K562 (cell line): ENCODE data around the gene SLC35B4. TPM values are rescaled to one million over a fixed set of nuclear protein-coding genes. Genes with fewer than 3 reads are reported as not detected.
A peak's percentile ranks its signal among the peaks of the same experiment; 100 is the strongest.

Source experiments
- BRCA1 ChIP-seq, 2 experiments: fragments of 450-650 bp in 1 of 2; sonication (generic) in 1 of 2; formaldehyde crosslinking in 1 of 2; IDR thresholded peaks; 2 replicates each; pipeline versions ENCODE4 v1.5.0 to v1.6.1; 2017 to 2020; ENCODE audit warnings: mild to moderate bottlenecking in 1 of 2, missing genetic modification reagents in 1 of 2
- C11orf30 ChIP-seq: fragments of 450-650 bp; IDR thresholded peaks from 2 replicates; pipeline ENCODE4 v1.6.1; 2016; ENCODE audit warnings: low read depth, mild to moderate bottlenecking
- CREBBP ChIP-seq: IDR thresholded peaks from one replicate; pipeline ENCODE4 v1.6.1; 2012; ENCODE audit warnings: low read depth, mild to moderate bottlenecking, control low read depth, inconsistent platforms, low read length
- CTBP1 ChIP-seq: fragments of 450-650 bp; IDR thresholded peaks from 2 replicates; pipeline ENCODE4 v1.6.1; 2016; ENCODE audit warnings: borderline replicate concordance
- HSF4 ChIP-seq: fragments of 250-450 bp; sonication (Bioruptor Pico); IDR thresholded peaks from 2 replicates; pipeline ENCODE4 v2.1.2; 2022; ENCODE audit warnings: mild to moderate bottlenecking, moderate library complexity, borderline replicate concordance
- KLF13 ChIP-seq: fragments of 450-650 bp; IDR thresholded peaks from 2 replicates; pipeline ENCODE4 v1.6.1; 2016; ENCODE audit warnings: missing genetic modification characterization, low read depth, mild to moderate bottlenecking, missing compliant biosample characterization, moderate library complexity, borderline replicate concordance
- LCOR ChIP-seq: sonication (generic); formaldehyde crosslinking; IDR thresholded peaks from 2 replicates; pipeline ENCODE4 v1.8.0; 2022; ENCODE audit warnings: mild to moderate bottlenecking, missing genetic modification reagents
- MCM2 ChIP-seq: fragments of 450-650 bp; IDR thresholded peaks from 2 replicates; pipeline ENCODE4 v1.6.1; 2017; ENCODE audit warnings: low read depth, mild to moderate bottlenecking
- NRF1 ChIP-seq, 2 experiments: fragments of 450-650 bp; IDR thresholded peaks in 1 of 2; conservative IDR thresholded peaks in 1 of 2; 2 replicates each; pipeline ENCODE4 v1.6.1; 2014; ENCODE audit warnings: mild to moderate bottlenecking in 2 of 2
- OTX1 ChIP-seq: fragments of 450-650 bp; formaldehyde crosslinking; IDR thresholded peaks from 2 replicates; pipeline ENCODE4 v1.4.0; 2022; ENCODE audit warnings: mild to moderate bottlenecking
- PHF20 ChIP-seq: fragments of 450-650 bp; IDR thresholded peaks from 2 replicates; pipeline ENCODE4 v1.6.1; 2018; ENCODE audit not compliant: partially characterized antibody
- PML ChIP-seq: IDR thresholded peaks from 2 replicates; pipeline ENCODE4 v1.6.1; 2012; ENCODE audit warnings: low read length, inconsistent platforms
- POLR3A ChIP-seq: IDR thresholded peaks from 2 replicates; pipeline ENCODE4 v1.6.1; 2011; ENCODE audit warnings: borderline replicate concordance, mild to moderate bottlenecking, moderate library complexity; ENCODE audit not compliant: insufficient read length, insufficient read depth; ENCODE audit errors: extremely low read depth
- RBBP5 ChIP-seq: fragments of 200-600 bp; sonication (generic); IDR thresholded peaks from 2 replicates; pipeline ENCODE4 v1.6.1; 2012; ENCODE audit warnings: borderline replicate concordance, mild to moderate bottlenecking, low read length, control low read depth, inconsistent platforms; ENCODE audit not compliant: insufficient read depth, poor library complexity, severe bottlenecking
- RNF219 ChIP-seq: fragments of 250-450 bp; sonication (Bioruptor Pico); IDR thresholded peaks from 2 replicates; pipeline ENCODE4 v1.5.0; 2022; ENCODE audit warnings: mild to moderate bottlenecking
- SMAD1 ChIP-seq: fragments of 150-350 bp; IDR thresholded peaks from 2 replicates; pipeline ENCODE4 v1.6.1; 2014; ENCODE audit warnings: low read length, low read depth; ENCODE audit not compliant: partially characterized antibody
- ZNF282 ChIP-seq: sonication (generic); formaldehyde crosslinking; IDR thresholded peaks from 2 replicates; pipeline ENCODE4 v1.8.1; 2023; ENCODE audit warnings: missing genetic modification reagents
- ZNF644 ChIP-seq: fragments of 200-800 bp; sonication (Bioruptor generic); IDR thresholded peaks from 2 replicates; pipeline ENCODE4 v1.6.1; 2016; ENCODE audit warnings: low read depth, missing genetic modification characterization, missing compliant biosample characterization
- ZNF75A ChIP-seq: fragments of 450-650 bp; formaldehyde crosslinking; IDR thresholded peaks from 2 replicates; pipeline ENCODE4 v1.4.0; 2020; ENCODE audit warnings: mild to moderate bottlenecking
- polyA plus RNA-seq, 8 experiments: library from polyadenylated mRNA; depleted of rRNA in 4 of 8; stranded (reverse) in 5 of 8; unstranded in 3 of 8; fragments of >200 nt; fragmentation: Nextera tagmentation in 2 of 8; fragmentation: Illumina TruSeq in 1 of 8; extraction: Ambion mirVana in 2 of 8; extraction: Trizol in 1 of 8; gene quantifications; 2 replicates each; pipeline versions ENCODE4 v1.2.1 to v1.2.3, GENCODE V29; 2011 to 2014; ENCODE audit warnings: inconsistent platforms in 1 of 8, missing spikeins in 1 of 8
- total RNA-seq, 7 experiments: library from RNA; depleted of rRNA in 6 of 7; stranded (reverse); fragments of >200 nt in 6 of 7; fragmentation: Illumina TruSeq in 2 of 7; extraction: Trizol in 2 of 7; gene quantifications; 2 replicates each; pipeline versions ENCODE4 v1.2.1 to v1.2.3, GENCODE V29; 2011 to 2021; ENCODE audit warnings: low replicate concordance in 1 of 7
- TF ChIP-seq, protein P1 (sequence below): fragments of 150-350 bp; IDR thresholded peaks from 2 replicates; pipeline ENCODE4 v1.6.1; 2014; ENCODE audit warnings: low read depth, mild to moderate bottlenecking, low read length, borderline replicate concordance

Gene SLC35B4
- total and polyA plus RNA-seq, 9 of the 15 experiments (the other 6 are each of a cell fraction or from before 2014, with no cell fraction given): 6.1 to 34.9 (median 17.6) TPM

GRCh38 chr7:134362587-134363483 is 46.1 kb upstream of the SLC35B4 start (continued):
- no peak for TF ChIP-seq ZNF282
- TF ChIP-seq ZNF644 (tag): peak; percentile 49
- TF ChIP-seq RBBP5: no peak
- TF ChIP-seq OTX1 (CRISPR knock-in tag): peak; percentile 42; the same call in 1 of the 2 replicates
- no peak for TF ChIP-seq LCOR (CRISPR knock-in tag)
- no peak for TF ChIP-seq POLR3A
- no peak for TF ChIP-seq MCM2
- TF ChIP-seq C11orf30: no peak
- TF ChIP-seq, protein P1, sequence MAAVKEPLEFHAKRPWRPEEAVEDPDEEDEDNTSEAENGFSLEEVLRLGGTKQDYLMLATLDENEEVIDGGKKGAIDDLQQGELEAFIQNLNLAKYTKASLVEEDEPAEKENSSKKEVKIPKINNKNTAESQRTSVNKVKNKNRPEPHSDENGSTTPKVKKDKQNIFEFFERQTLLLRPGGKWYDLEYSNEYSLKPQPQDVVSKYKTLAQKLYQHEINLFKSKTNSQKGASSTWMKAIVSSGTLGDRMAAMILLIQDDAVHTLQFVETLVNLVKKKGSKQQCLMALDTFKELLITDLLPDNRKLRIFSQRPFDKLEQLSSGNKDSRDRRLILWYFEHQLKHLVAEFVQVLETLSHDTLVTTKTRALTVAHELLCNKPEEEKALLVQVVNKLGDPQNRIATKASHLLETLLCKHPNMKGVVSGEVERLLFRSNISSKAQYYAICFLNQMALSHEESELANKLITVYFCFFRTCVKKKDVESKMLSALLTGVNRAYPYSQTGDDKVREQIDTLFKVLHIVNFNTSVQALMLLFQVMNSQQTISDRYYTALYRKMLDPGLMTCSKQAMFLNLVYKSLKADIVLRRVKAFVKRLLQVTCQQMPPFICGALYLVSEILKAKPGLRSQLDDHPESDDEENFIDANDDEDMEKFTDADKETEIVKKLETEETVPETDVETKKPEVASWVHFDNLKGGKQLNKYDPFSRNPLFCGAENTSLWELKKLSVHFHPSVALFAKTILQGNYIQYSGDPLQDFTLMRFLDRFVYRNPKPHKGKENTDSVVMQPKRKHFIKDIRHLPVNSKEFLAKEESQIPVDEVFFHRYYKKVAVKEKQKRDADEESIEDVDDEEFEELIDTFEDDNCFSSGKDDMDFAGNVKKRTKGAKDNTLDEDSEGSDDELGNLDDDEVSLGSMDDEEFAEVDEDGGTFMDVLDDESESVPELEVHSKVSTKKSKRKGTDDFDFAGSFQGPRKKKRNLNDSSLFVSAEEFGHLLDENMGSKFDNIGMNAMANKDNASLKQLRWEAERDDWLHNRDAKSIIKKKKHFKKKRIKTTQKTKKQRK: no peak
- no peak for TF ChIP-seq NRF1 (conservative IDR thresholded peaks at IDR 0.05 in 1 of 2, IDR thresholded peaks at IDR 0.05 in 1 of 2)
- no peak for TF ChIP-seq BRCA1 (IDR thresholded peaks at IDR 0.05)
- TF ChIP-seq BRCA1 (CRISPR knock-in tag; IDR thresholded peaks at IDR 0.05): no peak
- no peak for TF ChIP-seq SMAD1
- 0 out of 2 replicates have a peak, but pooled peaks have one; percentile 22 for TF ChIP-seq RNF219 (CRISPR knock-in tag)
- TF ChIP-seq HSF4 (CRISPR knock-in tag): no peak; the same call in 1 of the 2 replicates
- no peak for TF ChIP-seq PHF20
- TF ChIP-seq CREBBP: no peak
- no peak for TF ChIP-seq PML
- TF ChIP-seq CTBP1: peak; percentile 58; the same call in 1 of the 2 replicates
- 0 out of 2 replicates have a peak, but pooled peaks have one; percentile 30 for TF ChIP-seq KLF13
- no peak for TF ChIP-seq ZNF75A (CRISPR knock-in tag)
